Gastrocnemius medialis (tissue), 4 donors: ENCODE results near the gene ZCCHC3. TPM values are rescaled to one million over a fixed set of nuclear protein-coding genes. Genes with fewer than 3 reads are reported as not detected.

Experiments used
- ATAC-seq, 2 donors: fragments of 150-250 bp; one replicate each; pipeline ENCODE4 v1.9.1; 2016
- DNase-seq, 2 donors: peaks; one replicate each; pipeline ENCODE4 v3.0.0-alpha.2; 2019
- H3K27ac ChIP-seq, 4 donors: fragments of 200-600 bp; sonication (generic); 1 replicate in 1 of 4; 2 replicates in 3 of 4; pipeline ENCODE4 v1.5.1; 2016 to 2018; ENCODE audit warnings: mild to moderate bottlenecking in 2 of 4, moderate library complexity in 1 of 4
- H3K27me3 ChIP-seq, 3 donors: fragments of 200-600 bp; sonication (generic) in 2 of 3; 1 replicate in 1 of 3; 2 replicates in 2 of 3; pipeline versions ENCODE4 v1.5.1 to v1.6.0; 2016 to 2019; ENCODE audit warnings: mild to moderate bottlenecking in 1 of 3, moderate library complexity in 1 of 3
- H3K36me3 ChIP-seq, 2 donors: fragments of 200-600 bp; sonication (generic) in 1 of 2; one replicate each; pipeline ENCODE4 v1.5.1; 2017 to 2018
- H3K4me1 ChIP-seq, 2 donors: fragments of 200-600 bp; sonication (generic) in 1 of 2; one replicate each; pipeline ENCODE4 v1.5.1; 2016 to 2017; ENCODE audit warnings: mild to moderate bottlenecking in 2 of 2
- H3K4me3 ChIP-seq, 4 donors: fragments of 200-600 bp; sonication (generic) in 3 of 4; 1 replicate in 1 of 4; 2 replicates in 3 of 4; pipeline ENCODE4 v1.5.1; 2016 to 2019; ENCODE audit warnings: mild to moderate bottlenecking in 2 of 4
- H3K9me3 ChIP-seq, 3 donors: fragments of 200-600 bp; sonication (generic) in 2 of 3; 1 replicate in 1 of 3; 2 replicates in 2 of 3; pipeline ENCODE4 v1.5.1; 2016 to 2019
- CTCF ChIP-seq, 5 experiments: fragments of 450-650 bp in 3 of 5; fragments of 200-600 bp in 2 of 5; sonication (generic) in 2 of 5; IDR thresholded peaks in 4 of 5; conservative IDR thresholded peaks in 1 of 5; 1 replicate in 4 of 5; 2 replicates in 1 of 5; pipeline ENCODE4 v1.5.1; 2016 to 2019; ENCODE audit warnings: antibody characterized with exemption in 5 of 5, mild to moderate bottlenecking in 3 of 5, moderate library complexity in 3 of 5
- POLR2A ChIP-seq, 2 donors: fragments of 450-650 bp; IDR thresholded peaks; one replicate each; pipeline ENCODE4 v1.6.1; 2017; ENCODE audit warnings: antibody characterized with exemption in 2 of 2, mild to moderate bottlenecking in 2 of 2, moderate library complexity in 2 of 2
- in situ Hi-C, 4 donors: fragments of 200-750 bp; cut with MboI; loops; one replicate each; pipeline versions ENCODE4 v1.15.0 to v1.8.0; 2017; ENCODE audit warnings: low sequenced_read_pairs in 4 of 4
- intact Hi-C: fragments of 100-400 bp; cut with DNase I; formaldehyde crosslinking; loops from one replicate; pipeline ENCODE4 v1.15.1; 2023; ENCODE audit warnings: low total_unique reads
- total RNA-seq, 4 donors: library from RNA; depleted of rRNA; stranded (reverse); fragments of >200 nt; gene quantifications; one replicate each; pipeline versions ENCODE4 v1.1.0 to v1.2.3, GENCODE V29; 2016

Gene ZCCHC3
- total RNA-seq, 4 donors from 2014 or later: 6.7 to 9.4 (median 7.9) TPM

DNA sequence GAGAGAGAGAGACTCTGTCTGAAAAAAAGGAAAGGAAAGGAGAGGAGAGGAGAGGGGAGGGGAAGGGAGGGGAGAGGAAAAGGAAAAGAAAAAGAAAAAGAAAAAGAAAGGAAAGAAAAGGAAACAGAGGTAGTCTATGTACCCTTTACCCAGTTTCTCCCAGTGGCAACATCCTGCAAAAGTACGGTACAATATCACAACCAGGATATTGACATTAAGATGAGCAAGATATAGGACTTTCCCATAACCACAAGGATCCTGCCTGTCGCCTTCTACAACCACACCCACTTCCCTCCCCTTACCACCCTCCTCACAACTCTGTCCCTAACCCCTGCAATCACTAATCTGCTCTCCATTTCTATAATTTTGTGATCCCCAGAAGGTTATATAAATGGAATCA is 10.9 kb upstream of the ZCCHC3 start:
- no peaks in the 10 kb centered on the region for H3K27me3 ChIP-seq
- TF ChIP-seq CTCF (IDR thresholded peaks at IDR 0.05 in 4 of 5, conservative IDR thresholded peaks at IDR 0.05 in 1 of 5) (no peak), POLR2A (IDR thresholded peaks at IDR 0.05) (no peak)
- intact Hi-C loops: no loop called here
- H3K36me3 ChIP-seq: no peaks in the 10 kb centered on the region
- no peaks in the 10 kb centered on the region for H3K9me3 ChIP-seq
- DNase-seq (no peak), ATAC-seq (no peak)
- no peak overlapping the region for H3K27ac ChIP-seq
- peaks cover 5 to 13% of the 10 kb centered on the region in 2 donors for H3K4me1 ChIP-seq
- H3K4me3 ChIP-seq: no peak overlapping the region
- in situ Hi-C loops: no loop called here

- intact Hi-C loops (no loop called here), in situ Hi-C loops (no loop called here)
- peaks cover 5 to 13% of the 10 kb centered on the region in 2 donors for H3K4me1 ChIP-seq
- TF ChIP-seq POLR2A (IDR thresholded peaks at IDR 0.05): no peak
- no peak for TF ChIP-seq CTCF (IDR thresholded peaks at IDR 0.05 in 4 of 5, conservative IDR thresholded peaks at IDR 0.05 in 1 of 5)
- no peaks in the 10 kb centered on the region for H3K36me3 ChIP-seq
- no peak overlapping the region for H3K4me3 ChIP-seq
- H3K27me3 ChIP-seq: no peaks in the 10 kb centered on the region
- H3K9me3 ChIP-seq: no peaks in the 10 kb centered on the region
- H3K27ac ChIP-seq: no peak overlapping the region
- DNase-seq: no peak
- no peak for ATAC-seq
These were observed 8.2 kb upstream of the ZCCHC3 start for GRCh38 chr20:288956-289692.

GRCh38 chr20:289693-290083 is 7.7 kb upstream of the ZCCHC3 start:
- Histone ChIP-seq H3K27ac (peak overlapping the region; percentile 71 to 80 (median 77)), H3K27me3 (no peaks in the 10 kb centered on the region), H3K4me3 (peak overlapping the region; percentile 65 to 76 (median 68)), H3K36me3 (no peaks in the 10 kb centered on the region), H3K9me3 (no peaks in the 10 kb centered on the region), H3K4me1 (peaks cover 5 to 13% of the 10 kb centered on the region in 2 donors)
- intact Hi-C loops: no loop called here
- DNase-seq (no peak), ATAC-seq (peak in 1 of 2 donors; percentile 1)
- no peak for TF ChIP-seq POLR2A (IDR thresholded peaks at IDR 0.05)
- no peak for TF ChIP-seq CTCF (IDR thresholded peaks at IDR 0.05 in 4 of 5, conservative IDR thresholded peaks at IDR 0.05 in 1 of 5)
- in situ Hi-C loops: no loop called here

DNA sequence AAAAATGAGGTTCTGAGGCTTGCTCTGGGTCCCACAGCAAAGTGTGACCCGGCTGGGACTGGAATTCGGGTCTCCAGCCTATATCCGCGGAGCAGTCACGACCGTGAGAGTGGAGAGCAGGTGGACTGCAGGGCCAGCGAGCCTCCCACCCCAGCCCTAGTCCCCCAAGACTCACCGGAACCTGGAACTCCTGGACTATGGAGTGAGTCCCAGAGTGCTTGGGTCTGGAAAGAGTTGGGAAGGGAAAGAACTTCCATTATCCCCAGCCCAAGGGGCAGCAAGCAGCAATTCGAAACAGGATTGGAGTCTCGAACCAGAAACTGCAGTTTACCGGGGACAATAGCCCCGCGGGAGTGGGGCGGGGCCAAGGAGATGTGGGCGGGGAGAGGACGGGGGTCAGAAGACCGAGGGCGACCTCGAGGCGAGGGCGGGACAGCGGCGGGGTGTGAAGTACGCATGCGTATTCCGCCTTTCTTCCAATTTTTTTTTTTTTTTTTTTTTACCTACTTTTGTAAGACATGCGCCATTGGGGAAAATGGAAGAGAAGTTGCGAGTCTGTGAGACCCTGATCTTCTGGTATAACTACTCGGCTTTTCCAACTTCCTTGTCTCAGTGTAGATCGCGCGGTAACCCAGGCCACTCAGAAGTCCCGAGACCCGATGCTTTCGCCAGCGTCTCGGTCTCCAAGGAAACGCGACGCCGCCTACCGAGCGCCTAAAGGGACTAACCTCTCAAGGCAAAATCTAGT is 7.1 kb upstream of the ZCCHC3 start, which contains the start of gene C20orf96:
C20orf96 (minus strand) TSS at position 667 of the 748 bp plus-strand sequence; CDS start at position 527, 140 bp downstream.
- peak; percentile 86 for DNase-seq
- peak within 1 kb of the TSS; percentile 65 to 76 (median 68) for H3K4me3 ChIP-seq
- H3K27me3 ChIP-seq: no peaks in the 10 kb centered on the region
- in situ Hi-C loops (no loop called here), intact Hi-C loops (no loop called here)
- TF ChIP-seq CTCF (IDR thresholded peaks at IDR 0.05 in 4 of 5, conservative IDR thresholded peaks at IDR 0.05 in 1 of 5): peak in 4 of 5 experiments; percentile 9 to 58 (median 30)
- TF ChIP-seq POLR2A (IDR thresholded peaks at IDR 0.05): peak in 1 of 2 donors; percentile 12
- no peaks in the 10 kb centered on the region for H3K36me3 ChIP-seq
- peak; percentile 94 to 95 for ATAC-seq
- H3K27ac ChIP-seq: peak within 1 kb of the TSS; percentile 71 to 80 (median 77)
- H3K4me1 ChIP-seq: peaks cover 5 to 13% of the 10 kb centered on the region in 2 donors
- no peaks in the 10 kb centered on the region for H3K9me3 ChIP-seq
